Measurements from ENCODE around the gene ASB1.

GRCh38 chr2:238409341-238410199 lies 17.2 kb upstream of the ASB1 start:
- TF ChIP-seq CTCF (conservative IDR thresholded peaks at IDR 0.05 in 1 of 2, IDR thresholded peaks at IDR 0.05 in 1 of 2; ENCODE audit: low read depth in 1 of 2, low read length in 2 of 2) (no peak), EZH2 (IDR thresholded peaks at IDR 0.05; ENCODE audit: low read length, missing control alignments) (no peak)
